Thyroid gland (tissue), 4 donors: Measurements from ENCODE around the gene PRSS36. TPM values are rescaled to one million over a fixed set of nuclear protein-coding genes. Genes with fewer than 3 reads are reported as not detected.

Experiments
- DNase-seq, 2 donors: peaks; one replicate each; pipeline ENCODE4 v3.0.0-alpha.2; 2019
- H3K27ac ChIP-seq, 3 donors: fragments of 200-600 bp; sonication (generic); 1 replicate in 2 of 3; 2 replicates in 1 of 3; pipeline ENCODE4 v1.5.1; 2016 to 2019; ENCODE audit warnings: mild to moderate bottlenecking in 1 of 3, moderate library complexity in 1 of 3
- H3K27me3 ChIP-seq: fragments of 200-600 bp; sonication (generic); one replicate; pipeline ENCODE4 v1.5.1; 2019
- H3K36me3 ChIP-seq, 2 donors: fragments of 200-600 bp; sonication (generic); one replicate each; pipeline ENCODE4 v1.5.1; 2016 to 2019
- H3K4me1 ChIP-seq, 2 donors: fragments of 200-600 bp; sonication (generic); one replicate each; pipeline ENCODE4 v1.5.1; 2017 to 2019
- H3K4me3 ChIP-seq, 3 donors: fragments of 200-600 bp; sonication (generic); replicated peaks in 1 of 3; 1 replicate in 2 of 3; 2 replicates in 1 of 3; pipeline ENCODE4 v1.5.1; 2016; ENCODE audit warnings: mild to moderate bottlenecking in 1 of 3
- H3K9me3 ChIP-seq: fragments of 200-600 bp; sonication (generic); one replicate; pipeline ENCODE4 v1.5.1; 2017
- POLR2A ChIP-seq, 2 donors: fragments of 450-650 bp; IDR thresholded peaks; one replicate each; pipeline ENCODE4 v1.6.1; 2017; ENCODE audit warnings: antibody characterized with exemption in 2 of 2, mild to moderate bottlenecking in 2 of 2, moderate library complexity in 1 of 2
- WGBS, 2 donors: methylation state at CpG; one replicate each; pipeline ENCODE4 v1.1.5; 2017; 5-methylcytosine and 5-hydroxymethylcytosine counted together
- intact Hi-C: fragments of 100-400 bp; cut with DNase I; formaldehyde crosslinking; loops from one replicate; pipeline ENCODE4 v1.15.1; 2023
- total RNA-seq, 4 donors: library from RNA; depleted of rRNA; stranded (reverse); fragments of >200 nt; gene quantifications; one replicate each; pipeline ENCODE4 v1.2.3, GENCODE V29; 2016
- TF ChIP-seq, protein P1 (sequence below), 6 experiments: fragments of 200-600 bp in 3 of 6; fragments of 450-650 bp in 3 of 6; sonication (generic) in 3 of 6; IDR thresholded peaks; one replicate each; pipeline ENCODE4 v1.5.1; 2016 to 2019; ENCODE audit warnings: antibody characterized with exemption in 6 of 6, mild to moderate bottlenecking in 2 of 6, inconsistent platforms in 1 of 6, moderate library complexity in 1 of 6

The PRSS36 gene
- total RNA-seq, 4 donors from 2014 or later, result 1.4 to 6.6 (median 3.0) TPM

DNA sequence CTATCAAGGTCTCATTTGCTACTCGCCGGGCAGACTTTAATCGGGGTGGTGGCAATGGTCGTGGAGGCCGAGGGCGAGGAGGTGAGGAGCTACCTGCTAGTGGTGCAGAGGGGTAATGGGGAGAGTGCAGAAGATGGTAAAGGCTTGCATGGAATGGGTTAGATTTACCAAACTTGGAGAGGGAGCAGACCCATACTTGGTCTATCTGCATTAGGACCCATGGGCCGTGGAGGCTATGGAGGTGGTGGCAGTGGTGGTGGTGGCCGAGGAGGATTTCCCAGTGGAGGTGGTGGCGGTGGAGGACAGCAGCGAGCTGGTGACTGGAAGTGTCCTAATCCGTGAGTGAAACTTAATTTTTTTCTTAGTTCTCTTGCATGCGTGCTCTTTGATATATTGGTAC is 40.2 kb upstream of the PRSS36 start:
- Histone ChIP-seq H3K36me3 (peaks cover 97% of the 10 kb centered on the region in 2 donors), H3K27me3 (no peaks in the 10 kb centered on the region), H3K9me3 (no peaks in the 10 kb centered on the region), H3K4me1 (no peaks in the 10 kb centered on the region), H3K27ac (no peak overlapping the region), H3K4me3 (no peak overlapping the region)
- DNase-seq, result no peak
- WGBS, 2 donors, result 95 to 96% methylated on average over 12 of the region's 12 CpGs
- intact Hi-C loops, result no loop called here
- no peak for TF ChIP-seq POLR2A (IDR thresholded peaks at IDR 0.05)
- TF ChIP-seq, protein P1, sequence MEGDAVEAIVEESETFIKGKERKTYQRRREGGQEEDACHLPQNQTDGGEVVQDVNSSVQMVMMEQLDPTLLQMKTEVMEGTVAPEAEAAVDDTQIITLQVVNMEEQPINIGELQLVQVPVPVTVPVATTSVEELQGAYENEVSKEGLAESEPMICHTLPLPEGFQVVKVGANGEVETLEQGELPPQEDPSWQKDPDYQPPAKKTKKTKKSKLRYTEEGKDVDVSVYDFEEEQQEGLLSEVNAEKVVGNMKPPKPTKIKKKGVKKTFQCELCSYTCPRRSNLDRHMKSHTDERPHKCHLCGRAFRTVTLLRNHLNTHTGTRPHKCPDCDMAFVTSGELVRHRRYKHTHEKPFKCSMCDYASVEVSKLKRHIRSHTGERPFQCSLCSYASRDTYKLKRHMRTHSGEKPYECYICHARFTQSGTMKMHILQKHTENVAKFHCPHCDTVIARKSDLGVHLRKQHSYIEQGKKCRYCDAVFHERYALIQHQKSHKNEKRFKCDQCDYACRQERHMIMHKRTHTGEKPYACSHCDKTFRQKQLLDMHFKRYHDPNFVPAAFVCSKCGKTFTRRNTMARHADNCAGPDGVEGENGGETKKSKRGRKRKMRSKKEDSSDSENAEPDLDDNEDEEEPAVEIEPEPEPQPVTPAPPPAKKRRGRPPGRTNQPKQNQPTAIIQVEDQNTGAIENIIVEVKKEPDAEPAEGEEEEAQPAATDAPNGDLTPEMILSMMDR (IDR thresholded peaks at IDR 0.05), result no peak

DNA sequence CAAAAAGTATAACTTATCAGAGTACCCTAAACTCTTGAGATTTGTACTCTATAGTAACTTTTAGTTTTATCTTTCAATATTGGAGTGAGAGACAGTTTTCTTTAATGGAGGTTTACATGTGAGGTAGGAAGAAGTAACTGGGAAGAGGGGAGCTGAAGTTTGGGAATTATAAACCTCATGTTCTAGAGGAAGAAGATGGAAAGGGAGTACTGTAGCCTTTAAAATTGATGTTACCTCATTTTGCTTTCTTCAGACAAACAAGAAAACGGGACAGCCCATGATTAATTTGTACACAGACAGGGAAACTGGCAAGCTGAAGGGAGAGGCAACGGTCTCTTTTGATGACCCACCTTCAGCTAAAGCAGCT is 39.5 kb upstream of the PRSS36 start:
- Histone ChIP-seq H3K4me3 (no peak overlapping the region), H3K4me1 (no peaks in the 10 kb centered on the region), H3K27me3 (no peaks in the 10 kb centered on the region), H3K36me3 (peaks cover 98% of the 10 kb centered on the region in 2 donors), H3K27ac (no peak overlapping the region), H3K9me3 (no peaks in the 10 kb centered on the region)
- WGBS, 2 donors, result 95 to 98% methylated on average over 2 of the region's 2 CpGs
- DNase-seq, result no peak
- TF ChIP-seq, protein P1 (IDR thresholded peaks at IDR 0.05), result no peak
- no peak for TF ChIP-seq POLR2A (IDR thresholded peaks at IDR 0.05)
- intact Hi-C loops, result loop anchor here (10.0 kb wide), 1 partner anchor 275 kb away; no protein-coding TSS in a partner anchor

DNA sequence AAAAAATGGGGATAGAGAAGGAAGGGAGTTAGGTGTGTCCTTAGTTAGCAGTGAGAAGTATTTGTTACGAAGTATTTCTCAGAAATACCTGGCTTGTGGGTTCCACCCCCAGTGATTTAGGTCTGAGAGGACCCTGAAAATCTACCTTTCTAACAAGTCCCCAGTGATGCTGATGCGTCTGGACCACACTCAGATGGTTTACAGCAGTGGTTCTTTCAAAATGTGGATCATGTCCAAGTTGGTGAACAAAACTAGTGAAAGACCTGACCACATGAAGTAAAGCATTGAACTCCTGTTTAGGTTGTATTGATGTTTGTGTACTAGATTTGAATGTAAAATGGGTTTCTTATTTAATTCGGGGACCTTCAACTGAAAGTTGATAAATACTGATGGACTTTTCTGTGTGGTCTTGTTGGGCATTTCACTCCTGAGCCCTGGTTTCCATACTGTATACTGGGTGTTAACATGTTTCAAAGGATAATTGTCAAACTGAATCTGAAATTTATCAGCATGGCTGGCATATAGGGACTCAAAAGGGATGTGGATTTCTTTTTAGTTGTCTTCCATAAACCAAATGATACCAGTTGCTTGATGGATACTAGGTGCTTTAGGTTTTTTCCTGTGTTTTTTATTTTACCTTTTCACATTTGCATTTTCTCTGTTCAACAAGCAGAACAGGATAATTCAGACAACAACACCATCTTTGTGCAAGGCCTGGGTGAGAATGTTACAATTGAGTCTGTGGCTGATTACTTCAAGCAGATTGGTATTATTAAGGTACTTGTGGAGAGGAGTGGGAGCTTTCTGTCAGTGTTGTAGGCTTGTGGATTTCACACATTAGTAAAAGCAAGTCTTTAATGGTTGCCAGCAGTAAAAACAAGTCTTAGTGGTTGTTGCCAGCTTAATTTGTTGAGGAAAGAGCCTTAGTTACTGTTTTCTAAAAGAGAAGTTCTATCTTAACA is 38.9 kb upstream of the PRSS36 start:
- intact Hi-C loops, result loop anchor here (10.0 kb wide), 1 partner anchor 276 kb away; no protein-coding TSS in a partner anchor
- DNase-seq, result no peak
- peaks cover 98 to 99% of the 10 kb centered on the region in 2 donors for H3K36me3 ChIP-seq
- no peak overlapping the region for H3K27ac ChIP-seq
- peaks cover 0 to under 1% of the 10 kb centered on the region in 2 donors for H3K4me1 ChIP-seq
- no peaks in the 10 kb centered on the region for H3K27me3 ChIP-seq
- WGBS, 2 donors, result 86 to 93% methylated on average over 3 of the region's 3 CpGs
- no peaks in the 10 kb centered on the region for H3K9me3 ChIP-seq
- H3K4me3 ChIP-seq, result no peak overlapping the region
- TF ChIP-seq POLR2A (IDR thresholded peaks at IDR 0.05), result no peak
- TF ChIP-seq, protein P1 (IDR thresholded peaks at IDR 0.05), result no peak

DNA sequence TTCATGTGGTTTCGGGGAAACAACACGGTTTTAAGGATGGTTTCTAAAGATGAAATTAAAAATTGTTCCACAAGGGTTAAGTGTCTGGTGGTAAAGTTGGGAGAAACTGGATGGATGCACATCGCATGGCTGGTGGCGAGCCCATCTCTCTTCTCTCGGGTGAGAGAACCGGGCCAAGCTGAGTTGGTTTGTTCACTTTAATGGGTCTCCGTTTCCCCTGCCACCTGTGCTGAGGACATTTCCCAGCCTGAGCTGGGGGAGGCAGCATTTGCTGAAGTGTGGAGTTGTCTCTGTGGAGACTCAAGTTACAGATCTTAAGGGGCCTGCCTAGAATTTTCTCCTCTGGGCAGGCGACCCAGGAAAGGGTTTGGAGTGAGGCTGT is 37.9 kb upstream of the PRSS36 start:
- H3K9me3 ChIP-seq, result no peaks in the 10 kb centered on the region
- 85 to 89% methylated on average over 8 of the region's 8 CpGs for WGBS, 2 donors
- intact Hi-C loops, result loop anchor here (10.0 kb wide), 1 partner anchor 277 kb away; no protein-coding TSS in a partner anchor
- H3K4me3 ChIP-seq, result no peak overlapping the region
- H3K27me3 ChIP-seq, result no peaks in the 10 kb centered on the region
- H3K4me1 ChIP-seq, result peaks cover under 1 to 8% of the 10 kb centered on the region in 2 donors
- no peak overlapping the region for H3K27ac ChIP-seq
- peaks cover 95 to 100% of the 10 kb centered on the region in 2 donors for H3K36me3 ChIP-seq
- no peak for DNase-seq
- TF ChIP-seq POLR2A (IDR thresholded peaks at IDR 0.05), result no peak
- TF ChIP-seq, protein P1 (IDR thresholded peaks at IDR 0.05), result no peak
